Measurements from ENCODE around the gene NTN1.

NTN1 gene

GRCh38 chr17:9221922-9222180, 200.5 kb downstream of the NTN1 start:
- H3K36me3 Mint-ChIP-seq (ENCODE audit: low read depth), result peaks cover 2% of the 10 kb centered on the region
- DNase-seq (ENCODE audit: low spot score), result no peak
- no peak overlapping the region for H3K27ac Mint-ChIP-seq
- no peaks in the 10 kb centered on the region for H3K27me3 Mint-ChIP-seq (ENCODE audit: low read depth)
- peaks cover 5% of the 10 kb centered on the region for H3K9me3 Mint-ChIP-seq
- H3K4me1 Mint-ChIP-seq (ENCODE audit: low read depth), result no peaks in the 10 kb centered on the region
- H3K4me3 Mint-ChIP-seq, result no peak overlapping the region

DNA sequence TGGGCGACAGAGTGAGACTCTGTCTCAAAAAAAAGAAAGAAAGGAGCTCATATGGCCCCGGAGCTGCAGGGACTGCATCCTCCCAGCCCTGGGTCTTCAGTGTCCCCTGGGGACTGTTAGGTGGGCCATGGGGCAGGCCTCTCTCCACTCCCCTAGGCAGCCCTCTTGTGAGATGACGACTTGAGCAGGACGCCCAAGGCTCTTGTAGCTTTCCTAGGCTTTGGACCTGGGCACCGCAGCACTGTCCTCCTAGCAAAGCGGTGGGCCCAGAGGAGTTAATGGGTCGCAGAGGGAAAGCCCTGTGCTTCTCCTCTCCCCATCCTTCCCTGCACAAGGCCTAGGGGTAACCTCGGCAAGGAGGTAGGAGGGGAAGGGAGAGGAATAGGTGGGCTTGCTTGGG, 202.2 kb downstream of the NTN1 start:
- no peak for DNase-seq (ENCODE audit: low spot score)
- no peaks in the 10 kb centered on the region for H3K27me3 Mint-ChIP-seq (ENCODE audit: low read depth)
- H3K4me1 Mint-ChIP-seq (ENCODE audit: low read depth), result no peaks in the 10 kb centered on the region
- no peaks in the 10 kb centered on the region for H3K36me3 Mint-ChIP-seq (ENCODE audit: low read depth)
- H3K4me3 Mint-ChIP-seq, result no peak overlapping the region
- H3K9me3 Mint-ChIP-seq, result no peaks in the 10 kb centered on the region
- no peak overlapping the region for H3K27ac Mint-ChIP-seq

DNA sequence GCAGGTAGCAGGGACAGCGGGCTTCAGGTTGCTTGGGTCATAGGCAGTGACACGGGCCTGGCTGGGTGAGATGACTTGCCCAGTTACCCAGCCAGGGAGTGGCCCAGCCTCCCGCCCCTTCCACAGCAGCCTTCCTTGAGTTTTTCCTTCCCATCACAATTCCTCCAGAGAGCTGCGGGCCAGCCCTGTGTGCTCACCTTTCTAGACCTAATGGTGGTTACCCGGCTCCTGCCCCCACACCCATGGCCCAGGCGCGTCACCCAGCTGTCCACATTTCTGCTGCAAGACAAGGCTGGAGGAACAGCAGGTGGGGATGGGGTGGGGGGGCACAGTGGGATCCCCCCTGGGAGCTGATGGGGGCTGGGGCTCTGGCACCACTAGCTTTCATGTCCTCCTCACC, 203.2 kb downstream of the NTN1 start:
- Mint-ChIP-seq H3K27ac (no peak overlapping the region), H3K4me1 (ENCODE audit: low read depth) (no peaks in the 10 kb centered on the region), H3K36me3 (ENCODE audit: low read depth) (no peaks in the 10 kb centered on the region), H3K4me3 (no peak overlapping the region), H3K9me3 (no peaks in the 10 kb centered on the region), H3K27me3 (ENCODE audit: low read depth) (no peaks in the 10 kb centered on the region)
- no peak for DNase-seq (ENCODE audit: low spot score)

GRCh38 chr17:9225305-9226101, 204.2 kb downstream of the NTN1 start:
- H3K4me3 Mint-ChIP-seq, result no peak overlapping the region
- H3K9me3 Mint-ChIP-seq, result no peaks in the 10 kb centered on the region
- DNase-seq (ENCODE audit: low spot score), result no peak
- no peaks in the 10 kb centered on the region for H3K4me1 Mint-ChIP-seq (ENCODE audit: low read depth)
- H3K27ac Mint-ChIP-seq, result no peak overlapping the region
- no peaks in the 10 kb centered on the region for H3K36me3 Mint-ChIP-seq (ENCODE audit: low read depth)
- H3K27me3 Mint-ChIP-seq (ENCODE audit: low read depth), result no peaks in the 10 kb centered on the region

DNA sequence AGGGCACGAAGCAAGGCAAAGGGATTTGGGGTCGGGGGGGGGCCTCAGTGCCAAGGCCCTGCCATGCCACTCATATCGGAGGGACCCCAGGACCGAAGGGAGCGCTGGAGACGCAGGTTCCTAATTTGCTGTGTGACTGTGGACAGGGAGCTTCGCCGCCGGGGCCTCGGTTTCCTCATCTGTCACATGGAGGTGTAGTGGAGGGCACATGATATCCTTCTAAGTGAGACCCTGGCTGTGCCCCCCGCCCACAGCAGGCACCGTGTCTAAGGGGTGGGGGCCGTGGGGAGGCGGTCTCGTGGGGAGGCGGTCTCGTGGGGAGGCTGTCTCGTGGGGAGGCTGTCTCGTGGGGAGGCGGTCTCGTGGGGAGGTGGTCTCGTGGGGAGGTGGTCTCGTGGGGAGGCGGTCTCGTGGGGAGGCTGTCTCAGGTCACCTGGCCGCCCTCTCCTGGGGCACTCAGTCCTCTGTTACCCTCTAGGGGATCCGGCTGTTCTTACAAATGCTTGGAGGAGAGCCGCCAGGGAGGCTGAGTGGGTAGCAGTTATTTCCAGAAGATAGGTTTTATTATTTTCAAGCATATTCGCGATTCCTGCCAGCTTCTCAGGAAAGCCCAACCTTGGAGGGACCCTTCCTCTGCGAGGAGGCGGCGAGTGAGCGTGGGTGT, 205.0 kb downstream of the NTN1 start:
- Mint-ChIP-seq H3K27ac (no peak overlapping the region), H3K27me3 (ENCODE audit: low read depth) (no peaks in the 10 kb centered on the region), H3K9me3 (no peaks in the 10 kb centered on the region), H3K4me3 (no peak overlapping the region), H3K36me3 (ENCODE audit: low read depth) (no peaks in the 10 kb centered on the region), H3K4me1 (ENCODE audit: low read depth) (no peaks in the 10 kb centered on the region)
- DNase-seq (ENCODE audit: low spot score), result no peak

DNA sequence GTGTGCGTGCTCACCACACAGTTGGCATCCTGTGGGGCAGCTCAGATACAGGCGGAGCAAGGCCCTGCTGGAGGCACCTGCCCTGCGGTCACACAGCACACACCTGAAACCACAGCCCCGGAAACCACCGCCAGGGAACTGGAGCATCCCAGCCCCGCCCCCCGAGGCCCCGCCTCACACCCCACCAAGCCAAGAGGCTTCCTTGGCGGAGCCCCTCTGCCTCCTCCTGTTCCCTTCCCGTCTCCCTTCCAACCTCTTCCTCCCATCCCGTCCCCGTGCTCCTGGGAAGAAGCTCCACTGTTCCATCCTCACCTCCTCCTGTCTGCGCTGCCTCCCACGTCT, 205.5 kb downstream of the NTN1 start:
- Mint-ChIP-seq H3K27me3 (ENCODE audit: low read depth) (no peaks in the 10 kb centered on the region), H3K9me3 (no peaks in the 10 kb centered on the region), H3K27ac (no peak overlapping the region), H3K36me3 (ENCODE audit: low read depth) (no peaks in the 10 kb centered on the region), H3K4me1 (ENCODE audit: low read depth) (no peaks in the 10 kb centered on the region), H3K4me3 (no peak overlapping the region)
- no peak for DNase-seq (ENCODE audit: low spot score)

DNA sequence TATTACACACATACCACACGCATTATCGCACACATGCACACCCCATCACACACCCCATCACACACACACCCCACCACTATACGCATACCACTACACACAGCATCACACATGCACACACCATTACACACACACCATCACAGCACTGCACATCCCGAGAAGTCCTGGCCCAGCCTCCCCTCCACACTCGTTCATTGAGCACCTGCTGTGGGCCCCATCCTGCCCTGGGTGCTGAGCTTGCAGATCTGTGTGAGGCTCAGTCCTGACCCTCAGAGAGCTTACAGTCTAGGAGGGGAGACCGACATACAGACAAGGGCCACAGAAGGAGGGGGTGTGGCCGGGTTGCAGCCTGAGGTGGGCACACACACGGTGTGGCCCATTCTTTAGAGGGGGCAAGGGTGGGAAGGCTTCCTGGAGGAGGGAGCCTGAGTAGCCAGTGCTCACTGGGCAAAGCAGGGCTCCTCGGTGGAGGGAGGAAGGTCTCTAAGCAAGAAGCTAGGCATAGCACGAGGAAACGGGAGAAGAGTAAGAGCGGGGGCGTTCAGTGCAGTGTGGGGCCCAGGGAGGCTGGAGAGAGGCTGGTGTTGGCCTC, 206.6 kb downstream of the NTN1 start:
- Mint-ChIP-seq H3K36me3 (ENCODE audit: low read depth) (no peaks in the 10 kb centered on the region), H3K9me3 (no peaks in the 10 kb centered on the region), H3K27ac (no peak overlapping the region), H3K4me3 (no peak overlapping the region), H3K27me3 (ENCODE audit: low read depth) (no peaks in the 10 kb centered on the region), H3K4me1 (ENCODE audit: low read depth) (no peaks in the 10 kb centered on the region)
- no peak for DNase-seq (ENCODE audit: low spot score)

- Mint-ChIP-seq H3K9me3 (no peaks in the 10 kb centered on the region), H3K27ac (no peak overlapping the region), H3K4me3 (no peak overlapping the region), H3K36me3 (ENCODE audit: low read depth) (no peaks in the 10 kb centered on the region), H3K27me3 (ENCODE audit: low read depth) (no peaks in the 10 kb centered on the region), H3K4me1 (ENCODE audit: low read depth) (no peaks in the 10 kb centered on the region)
- DNase-seq (ENCODE audit: low spot score), result no peak
These were observed 207.3 kb downstream of the NTN1 start for GRCh38 chr17:9228408-9229159.

GRCh38 chr17:9229160-9229825, 208.0 kb downstream of the NTN1 start:
- Mint-ChIP-seq H3K36me3 (ENCODE audit: low read depth) (no peaks in the 10 kb centered on the region), H3K27me3 (ENCODE audit: low read depth) (no peaks in the 10 kb centered on the region), H3K4me3 (no peak overlapping the region), H3K9me3 (no peaks in the 10 kb centered on the region), H3K4me1 (ENCODE audit: low read depth) (no peaks in the 10 kb centered on the region), H3K27ac (no peak overlapping the region)
- DNase-seq (ENCODE audit: low spot score), result no peak

- Mint-ChIP-seq H3K9me3 (no peaks in the 10 kb centered on the region), H3K4me3 (no peak overlapping the region), H3K27me3 (ENCODE audit: low read depth) (no peaks in the 10 kb centered on the region), H3K36me3 (ENCODE audit: low read depth) (no peaks in the 10 kb centered on the region), H3K27ac (no peak overlapping the region), H3K4me1 (ENCODE audit: low read depth) (no peaks in the 10 kb centered on the region)
- no peak for DNase-seq (ENCODE audit: low spot score)
These were observed 208.5 kb downstream of the NTN1 start for GRCh38 chr17:9229826-9230201.

DNA sequence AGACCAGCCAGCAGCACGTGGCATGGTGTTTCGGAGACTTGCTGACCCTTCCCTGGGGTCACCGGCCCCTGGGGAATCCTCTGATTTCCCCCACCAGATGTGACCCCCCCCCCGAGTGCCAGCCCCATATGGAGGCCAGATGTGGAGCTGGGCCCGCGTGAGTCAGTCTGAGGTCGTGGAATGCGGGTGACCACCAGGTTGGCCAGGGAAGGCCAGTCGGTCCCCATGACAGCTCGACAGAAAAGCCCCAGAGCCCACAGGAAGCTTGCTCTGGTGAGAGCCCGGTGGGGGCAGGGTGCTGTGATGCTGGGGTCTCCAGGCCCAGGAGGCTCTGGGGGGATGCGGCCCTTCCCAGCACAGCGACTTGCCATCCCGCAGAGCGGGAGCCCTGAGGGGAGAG, 209.0 kb downstream of the NTN1 start:
- no peak for DNase-seq (ENCODE audit: low spot score)
- Mint-ChIP-seq H3K4me3 (no peak overlapping the region), H3K36me3 (ENCODE audit: low read depth) (no peaks in the 10 kb centered on the region), H3K27me3 (ENCODE audit: low read depth) (no peaks in the 10 kb centered on the region), H3K9me3 (no peaks in the 10 kb centered on the region), H3K4me1 (ENCODE audit: low read depth) (no peaks in the 10 kb centered on the region), H3K27ac (no peak overlapping the region)

DNA sequence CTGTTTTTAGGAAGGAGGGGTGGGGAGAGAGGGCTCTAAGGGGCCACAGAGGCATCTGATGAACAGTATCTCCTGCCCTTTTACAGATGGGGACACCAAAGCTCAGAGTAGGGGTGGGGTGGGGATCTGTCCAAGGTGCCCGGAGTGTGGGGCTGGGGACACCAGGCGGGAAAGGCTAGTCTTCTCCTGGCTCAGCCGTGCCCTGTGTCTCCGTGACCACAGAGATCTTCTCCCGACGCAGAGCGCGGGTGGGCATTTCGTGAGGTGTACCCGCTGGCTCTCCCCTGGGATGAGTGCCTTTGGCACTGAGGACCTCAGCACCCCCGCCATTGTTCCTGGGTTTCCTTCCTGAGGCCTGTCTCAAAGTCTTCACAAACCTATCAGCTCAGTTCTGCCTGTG, 209.6 kb downstream of the NTN1 start:
- Mint-ChIP-seq H3K36me3 (ENCODE audit: low read depth) (no peaks in the 10 kb centered on the region), H3K27me3 (ENCODE audit: low read depth) (no peaks in the 10 kb centered on the region), H3K4me1 (ENCODE audit: low read depth) (no peaks in the 10 kb centered on the region), H3K4me3 (no peak overlapping the region), H3K9me3 (no peaks in the 10 kb centered on the region), H3K27ac (no peak overlapping the region)
- DNase-seq (ENCODE audit: low spot score), result no peak

DNA sequence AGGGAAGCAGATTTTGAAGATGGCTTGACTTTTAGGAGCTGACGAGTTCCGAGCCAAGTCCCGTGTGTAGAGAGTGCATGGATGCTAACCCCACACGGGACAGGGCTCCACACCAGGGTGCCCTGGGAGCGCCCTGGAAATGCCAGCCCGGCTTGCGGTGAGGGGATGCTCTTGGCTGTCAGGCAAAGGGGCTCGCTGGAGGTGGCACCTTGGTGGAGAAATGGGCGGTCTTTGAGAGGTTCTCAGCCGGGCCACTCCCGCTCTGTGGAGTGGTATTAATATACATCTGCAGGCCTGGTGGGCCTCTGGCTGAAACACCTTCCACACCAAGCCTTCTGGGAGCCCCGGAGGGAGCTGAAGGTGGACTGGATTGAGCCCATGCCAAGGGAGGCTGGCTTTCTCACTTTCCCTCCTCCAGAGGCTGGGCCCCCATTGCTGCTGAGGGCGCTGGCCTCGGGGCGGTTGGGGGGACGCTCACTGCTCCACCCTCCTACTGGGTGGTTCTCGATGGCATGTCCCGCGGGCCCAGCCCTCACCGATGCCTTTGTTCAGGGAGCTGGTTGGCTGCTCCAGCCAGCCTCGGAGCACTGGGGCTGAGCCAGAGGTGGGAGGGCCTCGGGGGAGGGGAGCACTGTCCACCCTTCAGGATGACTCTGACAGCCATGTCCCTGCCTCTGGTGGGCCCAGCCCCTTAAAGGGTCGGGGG, 210.3 kb downstream of the NTN1 start:
- no peak overlapping the region for H3K27ac Mint-ChIP-seq
- no peaks in the 10 kb centered on the region for H3K9me3 Mint-ChIP-seq
- H3K4me3 Mint-ChIP-seq, result no peak overlapping the region
- DNase-seq (ENCODE audit: low spot score), result no peak
- H3K4me1 Mint-ChIP-seq (ENCODE audit: low read depth), result no peaks in the 10 kb centered on the region
- no peaks in the 10 kb centered on the region for H3K27me3 Mint-ChIP-seq (ENCODE audit: low read depth)
- no peaks in the 10 kb centered on the region for H3K36me3 Mint-ChIP-seq (ENCODE audit: low read depth)

DNA sequence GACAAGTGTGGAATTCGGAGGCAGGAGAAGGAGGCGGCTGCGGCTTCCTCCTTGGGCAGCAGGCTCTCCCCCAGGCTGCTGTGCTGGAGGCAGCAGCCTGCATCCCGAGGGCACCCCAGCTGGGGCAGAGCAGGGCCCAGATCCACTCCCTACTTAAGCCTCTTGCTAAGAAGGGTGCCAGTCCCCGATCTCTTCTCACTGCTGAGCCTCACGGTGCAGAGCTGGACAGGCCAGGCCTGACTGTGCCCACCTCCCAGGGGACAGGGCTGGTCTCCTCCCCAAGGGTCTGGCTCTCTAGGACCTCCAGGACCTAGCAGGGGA, 210.8 kb downstream of the NTN1 start:
- DNase-seq (ENCODE audit: low spot score), result no peak
- Mint-ChIP-seq H3K27me3 (ENCODE audit: low read depth) (no peaks in the 10 kb centered on the region), H3K9me3 (no peaks in the 10 kb centered on the region), H3K27ac (no peak overlapping the region), H3K4me1 (ENCODE audit: low read depth) (no peaks in the 10 kb centered on the region), H3K4me3 (no peak overlapping the region), H3K36me3 (ENCODE audit: low read depth) (no peaks in the 10 kb centered on the region)
